HepG2 (cell line): Measurements from ENCODE around the gene APLP1. TPM values are rescaled to one million over a fixed set of nuclear protein-coding genes. Genes with fewer than 3 reads are reported as not detected.

Experiments
- ATAC-seq: fragments of 200-7000 bp; cut with Tn5 transposase; 3 replicates; pipeline ENCODE4 v1.9.1; 2020; ENCODE audit warnings: mild to moderate bottlenecking, moderate library complexity
- BruUV-seq: library from RNA; stranded (reverse); fragments of 400-500 nt; replicated peaks from 2 replicates; lab custom pipeline; 2021; lab: Mats Ljungman, UMichigan
- CTCF ChIA-PET: fragments of 300-600 bp; formaldehyde crosslinking; extraction: SDS; loops from one replicate; lab custom pipeline; 2021; ENCODE audit warnings: low total read pairs, inconsistent platforms, low intra/inter-chr PET ratio; lab: Yijun Ruan, JAX
- POLR2A ChIA-PET: fragments of 350-600 bp; sonication (Branson Sonifier 250); formaldehyde crosslinking; loops from one replicate; lab custom pipeline; 2020; ENCODE audit warnings: antibody characterized with exemption, inconsistent platforms; lab: Yijun Ruan, JAX
- DNase-seq: peaks from one replicate; pipeline ENCODE4 v3.0.0-alpha.2; 2015; ENCODE audit warnings: low spot score
- FAIRE-seq: peaks from 3 replicates; lab custom pipeline; 2011; peaks lifted over from hg19 to GRCh38; lab: Jason Lieb, UNC
- H2AFZ ChIP-seq: one replicate; pipeline ENCODE4 v1.6.1; 2011; ENCODE audit warnings: low read length, inconsistent platforms
- H3K27ac ChIP-seq: fragments of 300-600 bp; 3 replicates; pipeline ENCODE4 v1.8.0; 2011; ENCODE audit warnings: mixed run types, mild to moderate bottlenecking, mixed read lengths, low read length, inconsistent platforms; ENCODE audit not compliant: insufficient read depth; ENCODE audit errors: extremely low read length
- H3K27me3 ChIP-seq, 2 experiments: fragments of 200-600 bp in 1 of 2; 2 replicates in 1 of 2; 3 replicates in 1 of 2; pipeline versions ENCODE4 v1.6.0 to v1.8.0; 2011; ENCODE audit warnings: low read length in 2 of 2, mild to moderate bottlenecking in 2 of 2, moderate library complexity in 2 of 2, inconsistent platforms in 1 of 2; ENCODE audit not compliant: insufficient read depth in 2 of 2, control insufficient read depth in 1 of 2
- H3K36me3 ChIP-seq, 2 experiments: fragments of 200-600 bp in 1 of 2; replicated peaks in 1 of 2; 2 replicates in 1 of 2; 3 replicates in 1 of 2; pipeline versions ENCODE4 v1.5.1 to v1.8.0; 2011; ENCODE audit warnings: low read length in 2 of 2, inconsistent platforms in 1 of 2; ENCODE audit not compliant: insufficient read depth in 2 of 2, control insufficient read depth in 1 of 2
- H3K4me1 ChIP-seq: 2 replicates; pipeline ENCODE4 v1.5.1; 2012; ENCODE audit warnings: low read length, inconsistent platforms; ENCODE audit not compliant: insufficient read depth
- H3K4me2 ChIP-seq: 2 replicates; pipeline ENCODE4 v1.6.0; 2011; ENCODE audit warnings: low read depth, low read length, inconsistent platforms
- H3K4me3 ChIP-seq, 3 experiments: fragments of 200-600 bp in 1 of 3; sonication (generic), shearing (Covaris generic) in 1 of 3; replicated peaks in 1 of 3; 2 replicates each; pipeline ENCODE4 v1.5.1; 2011 to 2016; ENCODE audit warnings: low read length in 3 of 3, inconsistent platforms in 2 of 3, low read depth in 2 of 3, mild to moderate bottlenecking in 2 of 3, control low read depth in 1 of 3, mixed read lengths in 1 of 3; ENCODE audit not compliant: insufficient read depth in 1 of 3
- H3K79me2 ChIP-seq: one replicate; pipeline ENCODE4 v1.6.1; 2011; ENCODE audit warnings: low read length, inconsistent platforms; ENCODE audit not compliant: insufficient read depth
- H3K9ac ChIP-seq: 2 replicates; pipeline ENCODE4 v1.6.0; 2011; ENCODE audit warnings: mild to moderate bottlenecking, low read depth, low read length, inconsistent platforms; ENCODE audit not compliant: insufficient read depth
- H3K9me3 ChIP-seq: 2 replicates; pipeline ENCODE4 v1.5.1; 2012; ENCODE audit warnings: mild to moderate bottlenecking, low read length
- H4K20me1 ChIP-seq: 2 replicates; pipeline ENCODE4 v1.6.0; 2011; ENCODE audit warnings: inconsistent platforms, mild to moderate bottlenecking, low read length, moderate library complexity; ENCODE audit not compliant: insufficient read depth
- BATF2 ChIP-seq: sonication (generic); formaldehyde crosslinking; IDR thresholded peaks from 2 replicates; pipeline ENCODE4 v1.8.0; 2022; ENCODE audit warnings: mild to moderate bottlenecking, missing genetic modification reagents, moderate library complexity
- CENPBD1 ChIP-seq: sonication (generic); formaldehyde crosslinking; IDR thresholded peaks from 2 replicates; pipeline ENCODE4 v1.8.0; 2022; ENCODE audit warnings: missing genetic modification reagents, low read depth, mild to moderate bottlenecking, borderline replicate concordance
- EED ChIP-seq: sonication (generic); formaldehyde crosslinking; IDR thresholded peaks from 2 replicates; pipeline ENCODE4 v1.5.0; 2020; ENCODE audit warnings: mild to moderate bottlenecking, missing genetic modification reagents
- HMGXB3 ChIP-seq: sonication (generic); formaldehyde crosslinking; IDR thresholded peaks from 2 replicates; pipeline ENCODE4 v1.4.0; 2020; ENCODE audit warnings: missing genetic modification reagents, borderline replicate concordance
- SMAD1 ChIP-seq: sonication (generic); formaldehyde crosslinking; IDR thresholded peaks from 2 replicates; pipeline ENCODE4 v1.4.0; 2020; ENCODE audit warnings: missing genetic modification reagents, low read depth, mild to moderate bottlenecking, borderline replicate concordance
- STAG1 ChIP-seq: sonication (generic); formaldehyde crosslinking; IDR thresholded peaks from 2 replicates; pipeline ENCODE4 v1.4.0; 2020; ENCODE audit warnings: missing genetic modification reagents
- THAP11 ChIP-seq: IDR thresholded peaks from 2 replicates; pipeline ENCODE4 v1.6.1; 2016; ENCODE audit warnings: missing biosample characterization, missing genetic modification reagents
- ZNF20 ChIP-seq: sonication (generic); formaldehyde crosslinking; IDR thresholded peaks from 2 replicates; pipeline ENCODE4 v1.4.0; 2020; ENCODE audit warnings: mild to moderate bottlenecking, moderate library complexity, missing genetic modification reagents
- ZNF570 ChIP-seq: sonication (generic); formaldehyde crosslinking; IDR thresholded peaks from 2 replicates; pipeline ENCODE4 v1.4.0; 2020; ENCODE audit warnings: mild to moderate bottlenecking, missing genetic modification reagents, borderline replicate concordance
- WGBS: methylation state at CpG from one replicate; pipeline ENCODE4 v1.1.6; 2017; ENCODE audit warnings: low lambda C conversion rate; 5-methylcytosine and 5-hydroxymethylcytosine counted together
- in situ Hi-C: cut with HindIII; loops from 2 replicates; pipeline ENCODE4 v1.10.0; 2017; ENCODE audit warnings: low pct_unique_long_range_greater_than_20kb; ENCODE audit not compliant: extremely low pct_ligation_motif_present
- intact Hi-C: fragments of 100-400 bp; cut with micrococcal nuclease; formaldehyde crosslinking; loops from one replicate; pipeline ENCODE4 v1.10.0; 2022; ENCODE audit not compliant: unreplicated experiment
- polyA plus RNA-seq, 8 experiments: library from polyadenylated mRNA; depleted of rRNA in 3 of 8; stranded (reverse) in 7 of 8; unstranded in 1 of 8; fragments of >200 nt; fragmentation: Illumina TruSeq in 4 of 8; extraction: Trizol in 4 of 8; gene quantifications; 2 replicates each; pipeline versions ENCODE4 v1.2.1 to v1.2.3, GENCODE V29; 2011 to 2016; ENCODE audit warnings: low read depth in 4 of 8, missing spikeins in 1 of 8, mixed read lengths in 1 of 8; ENCODE audit not compliant: insufficient read depth in 1 of 8
- total RNA-seq, 5 experiments: library from RNA; depleted of rRNA; stranded (reverse); fragments of >200 nt; fragmentation: Illumina TruSeq; extraction: Trizol; gene quantifications; 2 replicates each; pipeline ENCODE4 v1.2.3, GENCODE V29; 2016; ENCODE audit warnings: low read depth in 1 of 5

Gene APLP1
- total and polyA plus RNA-seq, 2 of the 13 experiments (the other 11 are each of a cell fraction or from before 2014, with no cell fraction given) = 2.0 to 2.9 TPM

- no peak for FAIRE-seq
- H3K36me3 ChIP-seq = peaks cover 1 to 8% of the 10 kb centered on the region in 2 experiments; a peak in 1 of 5 replicates
- TF ChIP-seq STAG1 (no peak), BATF2 (CRISPR knock-in tag) (no peak), CENPBD1 (no peak)
- no TSS peak for BruUV-seq
- H3K27me3 ChIP-seq = no peaks in the 10 kb centered on the region
- H4K20me1 ChIP-seq = no peaks in the 10 kb centered on the region
- no peak for DNase-seq
- H3K27ac ChIP-seq = no peak overlapping the region
- H3K9ac ChIP-seq = no peak overlapping the region
- ChIA-PET CTCF (no interaction called here), POLR2A (no interaction called here)
- H3K9me3 ChIP-seq = no peaks in the 10 kb centered on the region
- intact Hi-C loops = no loop called here
- H2AFZ ChIP-seq = no peak overlapping the region
- H3K4me3 ChIP-seq = no peak overlapping the region
- H3K4me2 ChIP-seq = no peak overlapping the region
- H3K4me1 ChIP-seq = no peaks in the 10 kb centered on the region
- WGBS = 0% methylated on average over 2 of the region's 2 CpGs
- in situ Hi-C loops = loop anchor here (10.0 kb wide), 1 partner anchor 51 kb away; the partner anchor contains the start of gene LRFN3
- H3K79me2 ChIP-seq = no peaks in the 10 kb centered on the region
- no peak for ATAC-seq
Measured at GRCh38 chr19:35883882-35884281, 15.5 kb downstream of the APLP1 start.

- ChIA-PET CTCF (no interaction called here), POLR2A (no interaction called here)
- Histone ChIP-seq H4K20me1 (no peaks in the 10 kb centered on the region), H3K27ac (no peak overlapping the region), H3K4me3 (no peak overlapping the region), H3K4me2 (no peak overlapping the region), H3K4me1 (no peaks in the 10 kb centered on the region), H3K9me3 (no peaks in the 10 kb centered on the region), H3K9ac (no peak overlapping the region), H3K79me2 (no peaks in the 10 kb centered on the region), H3K27me3 (no peaks in the 10 kb centered on the region), H3K36me3 (peaks cover 4 to 14% of the 10 kb centered on the region in 2 experiments; a peak in 3 of 5 replicates), H2AFZ (no peak overlapping the region)
- TF ChIP-seq SMAD1 (CRISPR knock-in tag) (no peak), ZNF570 (CRISPR knock-in tag) (no peak), EED (no peak), ZNF20 (CRISPR knock-in tag) (no peak), THAP11 (CRISPR knock-in tag) (no peak), HMGXB3 (no peak)
- DNase-seq (no peak), FAIRE-seq (no peak), ATAC-seq (no peak)
- intact Hi-C loops (no loop called here), in situ Hi-C loops (loop anchor here (10.0 kb wide), 1 partner anchor 50 kb away; the partner anchor contains the start of gene LRFN3)
- 85% methylated on average over 6 of the region's 6 CpGs for WGBS
- no TSS peak for BruUV-seq
Measured at GRCh38 chr19:35885225-35885738, 16.9 kb downstream of the APLP1 start.
